SIG-M5 (cell line): Measurements from ENCODE around the gene ANKRD6.
"Not testable (repeated sequence)": the region's sequence is repeated elsewhere in the genome, so short reads cannot be mapped to it uniquely, and the experiment has no call there.

Source experiments
- DNase-seq: peaks from one replicate; lab custom pipeline; 2025; lab: John Stamatoyannopoulos, UW

The ANKRD6 gene

GRCh38 chr6:89602166-89602565 is 169.2 kb downstream of the ANKRD6 start:
- no peak for DNase-seq

GRCh38 chr6:89604653-89605052 is 171.7 kb downstream of the ANKRD6 start:
- no peak for DNase-seq

- DNase-seq: no peak
Measured at GRCh38 chr6:89605861-89606260, 172.9 kb downstream of the ANKRD6 start.

- DNase-seq: no peak
Measured at GRCh38 chr6:89610149-89610642, 177.2 kb downstream of the ANKRD6 start.

GRCh38 chr6:89611666-89612065 is 178.7 kb downstream of the ANKRD6 start:
- DNase-seq: no peak

- DNase-seq: no peak
Measured at GRCh38 chr6:89612121-89612520, 179.2 kb downstream of the ANKRD6 start.

GRCh38 chr6:89613790-89614189 is 180.8 kb downstream of the ANKRD6 start:
- DNase-seq: no peak

GRCh38 chr6:89615882-89616281 is 182.9 kb downstream of the ANKRD6 start:
- no peak for DNase-seq

- no peak for DNase-seq
Measured at GRCh38 chr6:89616531-89616930, 183.6 kb downstream of the ANKRD6 start.

- no peak for DNase-seq
Measured at GRCh38 chr6:89618026-89618425, 185.1 kb downstream of the ANKRD6 start.

GRCh38 chr6:89619567-89619966 is 186.6 kb downstream of the ANKRD6 start:
- DNase-seq: no peak

- DNase-seq: no peak
Measured at GRCh38 chr6:89623749-89624148, 190.8 kb downstream of the ANKRD6 start.

- no peak for DNase-seq
Measured at GRCh38 chr6:89630488-89630887, 197.5 kb downstream of the ANKRD6 start.

- DNase-seq: not testable (repeated sequence)
Measured at GRCh38 chr6:89636412-89636811, 203.5 kb downstream of the ANKRD6 start.

GRCh38 chr6:89637960-89638319 is 205.0 kb downstream of the ANKRD6 start:
- DNase-seq: no peak

- DNase-seq: peak; percentile 54
Measured at GRCh38 chr6:89638320-89639195, 205.6 kb downstream of the ANKRD6 start, which contains the start of gene LYRM2. TSS of gene LYRM2 (minus strand) at chr6:89638747. CDS start at chr6:89638716, 31 bp downstream.

GRCh38 chr6:89640804-89641203 is 207.9 kb downstream of the ANKRD6 start:
- no peak for DNase-seq

GRCh38 chr6:89641581-89641980 is 208.6 kb downstream of the ANKRD6 start:
- not testable (repeated sequence) for DNase-seq

GRCh38 chr6:89642956-89643355 is 210.0 kb downstream of the ANKRD6 start:
- no peak for DNase-seq

- no peak for DNase-seq
Measured at GRCh38 chr6:89643406-89643805, 210.5 kb downstream of the ANKRD6 start.

- DNase-seq: no peak
Measured at GRCh38 chr6:89644864-89645263, 211.9 kb downstream of the ANKRD6 start.

GRCh38 chr6:89649682-89650081 is 216.7 kb downstream of the ANKRD6 start:
- DNase-seq: no peak

- DNase-seq: no peak
Measured at GRCh38 chr6:89650579-89650978, 217.6 kb downstream of the ANKRD6 start.

- DNase-seq: no peak
Measured at GRCh38 chr6:89655122-89655521, 222.2 kb downstream of the ANKRD6 start.
